NCI-H345 (cell line): ENCODE results near the gene KRT23.
"Not testable (repeated sequence)": the region's sequence is repeated elsewhere in the genome, so short reads cannot be mapped to it uniquely, and the experiment has no call there.

Experiments
- DNase-seq: peaks from one replicate; lab custom pipeline; 2025; lab: John Stamatoyannopoulos, UW

Gene KRT23

GRCh38 chr17:40950176-40950575 lies 12.7 kb upstream of the KRT23 start:
- no peak for DNase-seq

GRCh38 chr17:40949418-40949817 lies 12.0 kb upstream of the KRT23 start:
- peak; percentile 10 for DNase-seq

GRCh38 chr17:40947929-40948328 lies 10.5 kb upstream of the KRT23 start:
- DNase-seq, result no peak

- DNase-seq, result no peak
Observed at GRCh38 chr17:40945414-40945813, 8.0 kb upstream of the KRT23 start.

GRCh38 chr17:40944531-40944930 lies 7.1 kb upstream of the KRT23 start:
- DNase-seq, result no peak

GRCh38 chr17:40942553-40942952 lies 5.1 kb upstream of the KRT23 start:
- DNase-seq, result no peak

- DNase-seq, result no peak
Observed at GRCh38 chr17:40940266-40940665, 2.8 kb upstream of the KRT23 start.

GRCh38 chr17:40938981-40939380 lies 1.5 kb upstream of the KRT23 start:
- DNase-seq, result no peak

GRCh38 chr17:40936976-40937375 lies 470 bp downstream of the KRT23 start:
- DNase-seq, result no peak

GRCh38 chr17:40936437-40936971 lies 942 bp downstream of the KRT23 start:
- DNase-seq, result no peak

GRCh38 chr17:40935624-40936023 lies 1.8 kb downstream of the KRT23 start:
- DNase-seq, result no peak

GRCh38 chr17:40932608-40933007 lies 4.8 kb downstream of the KRT23 start:
- DNase-seq, result no peak

- no peak for DNase-seq
Observed at GRCh38 chr17:40931311-40931710, 6.1 kb downstream of the KRT23 start.

- no peak for DNase-seq
Observed at GRCh38 chr17:40926341-40926740, 11.1 kb downstream of the KRT23 start.

- DNase-seq, result no peak
Observed at GRCh38 chr17:40922239-40922638, 15.2 kb downstream of the KRT23 start.

GRCh38 chr17:40921026-40921425 lies 16.4 kb downstream of the KRT23 start:
- DNase-seq, result no peak

- DNase-seq, result not testable (repeated sequence)
Observed at GRCh38 chr17:40917116-40917515, 20.3 kb downstream of the KRT23 start.

- no peak for DNase-seq
Observed at GRCh38 chr17:40916366-40916765, 21.1 kb downstream of the KRT23 start.

GRCh38 chr17:40915721-40916256 lies 21.7 kb downstream of the KRT23 start:
- DNase-seq, result no peak

GRCh38 chr17:40915199-40915661 lies 22.2 kb downstream of the KRT23 start:
- no peak for DNase-seq

GRCh38 chr17:40914075-40914855 lies 23.2 kb downstream of the KRT23 start:
- no peak for DNase-seq

- DNase-seq, result no peak
Observed at GRCh38 chr17:40912486-40913210, 24.8 kb downstream of the KRT23 start.

- DNase-seq, result no peak
Observed at GRCh38 chr17:40910441-40910841, 27.0 kb downstream of the KRT23 start.
